ENCODE data around the gene S100PBP.
A peak's percentile ranks its signal among the peaks of the same experiment; 100 is the strongest.

Gene S100PBP

GRCh38 chr1:32877211-32878110, 60.0 kb downstream of the S100PBP start:
- peaks cover 1% of the 10 kb centered on the region for H3K4me1 Mint-ChIP-seq (ENCODE audit: low read depth)
- H3K9me3 Mint-ChIP-seq: no peaks in the 10 kb centered on the region
- no peak overlapping the region for H3K27ac Mint-ChIP-seq

GRCh38 chr1:32878183-32878582, 60.7 kb downstream of the S100PBP start:
- Mint-ChIP-seq H3K36me3 (ENCODE audit: low read depth) (no peaks in the 10 kb centered on the region), H3K4me3 (no peak overlapping the region), H3K9me3 (no peaks in the 10 kb centered on the region), H3K4me1 (ENCODE audit: low read depth) (no peaks in the 10 kb centered on the region), H3K27ac (no peak overlapping the region), H3K27me3 (peaks cover 55% of the 10 kb centered on the region)
- peak; percentile 14 for DNase-seq

More at GRCh38 chr1:32877211-32878110, 60.0 kb downstream of the S100PBP start:
- peak; percentile 7 for DNase-seq
- Mint-ChIP-seq H3K4me3 (no peak overlapping the region), H3K36me3 (ENCODE audit: low read depth) (no peaks in the 10 kb centered on the region), H3K27me3 (peaks cover 60% of the 10 kb centered on the region)

- H3K9me3 Mint-ChIP-seq: no peaks in the 10 kb centered on the region
- DNase-seq: peak; percentile 14
- no peak overlapping the region for H3K27ac Mint-ChIP-seq
- peaks cover 55% of the 10 kb centered on the region for H3K27me3 Mint-ChIP-seq
- no peaks in the 10 kb centered on the region for H3K4me1 Mint-ChIP-seq (ENCODE audit: low read depth)
- no peaks in the 10 kb centered on the region for H3K36me3 Mint-ChIP-seq (ENCODE audit: low read depth)
- no peak overlapping the region for H3K4me3 Mint-ChIP-seq
Measured at GRCh38 chr1:32878637-32879041, 61.2 kb downstream of the S100PBP start.

- H3K4me3 Mint-ChIP-seq: no peak overlapping the region
- DNase-seq: no peak
- H3K4me1 Mint-ChIP-seq (ENCODE audit: low read depth): peaks cover 3% of the 10 kb centered on the region
- no peak overlapping the region for H3K27ac Mint-ChIP-seq
- H3K9me3 Mint-ChIP-seq: no peaks in the 10 kb centered on the region
- H3K36me3 Mint-ChIP-seq (ENCODE audit: low read depth): no peaks in the 10 kb centered on the region
- H3K27me3 Mint-ChIP-seq: peaks cover 54% of the 10 kb centered on the region
Measured at GRCh38 chr1:32881291-32881690, 63.8 kb downstream of the S100PBP start.

- Mint-ChIP-seq H3K9me3 (no peaks in the 10 kb centered on the region), H3K4me1 (ENCODE audit: low read depth) (peaks cover 3% of the 10 kb centered on the region), H3K36me3 (ENCODE audit: low read depth) (no peaks in the 10 kb centered on the region), H3K27ac (no peak overlapping the region), H3K4me3 (no peak overlapping the region), H3K27me3 (peaks cover 55% of the 10 kb centered on the region)
- DNase-seq: no peak
Measured at GRCh38 chr1:32881871-32882850, 64.7 kb downstream of the S100PBP start.

- Mint-ChIP-seq H3K4me1 (ENCODE audit: low read depth) (peaks cover 3% of the 10 kb centered on the region), H3K27me3 (peaks cover 58% of the 10 kb centered on the region), H3K9me3 (no peaks in the 10 kb centered on the region), H3K4me3 (no peak overlapping the region), H3K36me3 (ENCODE audit: low read depth) (no peaks in the 10 kb centered on the region), H3K27ac (no peak overlapping the region)
- DNase-seq: no peak
Measured at GRCh38 chr1:32883338-32884031, 66.0 kb downstream of the S100PBP start.

- H3K36me3 Mint-ChIP-seq (ENCODE audit: low read depth): no peaks in the 10 kb centered on the region
- peaks cover 63% of the 10 kb centered on the region for H3K27me3 Mint-ChIP-seq
- H3K4me3 Mint-ChIP-seq: no peak overlapping the region
- no peaks in the 10 kb centered on the region for H3K9me3 Mint-ChIP-seq
- no peak overlapping the region for H3K27ac Mint-ChIP-seq
- no peak for DNase-seq
- peaks cover 3% of the 10 kb centered on the region for H3K4me1 Mint-ChIP-seq (ENCODE audit: low read depth)
Measured at GRCh38 chr1:32884032-32884372, 66.5 kb downstream of the S100PBP start.

GRCh38 chr1:32884726-32885125, 67.3 kb downstream of the S100PBP start:
- Mint-ChIP-seq H3K27me3 (peaks cover 70% of the 10 kb centered on the region), H3K27ac (no peak overlapping the region), H3K9me3 (no peaks in the 10 kb centered on the region), H3K4me3 (no peak overlapping the region), H3K36me3 (ENCODE audit: low read depth) (no peaks in the 10 kb centered on the region), H3K4me1 (ENCODE audit: low read depth) (peaks cover 3% of the 10 kb centered on the region)
- DNase-seq: no peak

- no peaks in the 10 kb centered on the region for H3K36me3 Mint-ChIP-seq (ENCODE audit: low read depth)
- no peak overlapping the region for H3K27ac Mint-ChIP-seq
- H3K27me3 Mint-ChIP-seq: peaks cover 79% of the 10 kb centered on the region
- H3K4me3 Mint-ChIP-seq: no peak overlapping the region
- no peaks in the 10 kb centered on the region for H3K9me3 Mint-ChIP-seq
- DNase-seq: no peak
- H3K4me1 Mint-ChIP-seq (ENCODE audit: low read depth): peaks cover 3% of the 10 kb centered on the region
Measured at GRCh38 chr1:32885676-32886003, 68.2 kb downstream of the S100PBP start.

GRCh38 chr1:32886004-32886827, 68.8 kb downstream of the S100PBP start, which contains the start of gene HPCA:
Gene HPCA, plus strand, starts transcription at chr1:32886491. Its CDS starts 2,408 bp downstream, at chr1:32888899.
- Mint-ChIP-seq H3K27me3 (peaks cover 81% of the 10 kb centered on the region), H3K9me3 (no peaks in the 10 kb centered on the region), H3K27ac (no peak within 1 kb of the TSS), H3K36me3 (ENCODE audit: low read depth) (no peaks in the 10 kb centered on the region), H3K4me3 (no peak within 1 kb of the TSS), H3K4me1 (ENCODE audit: low read depth) (peaks cover 3% of the 10 kb centered on the region)
- peak; percentile 55 for DNase-seq

GRCh38 chr1:32886828-32887414, 69.5 kb downstream of the S100PBP start:
- Mint-ChIP-seq H3K27ac (no peak overlapping the region), H3K36me3 (ENCODE audit: low read depth) (no peaks in the 10 kb centered on the region), H3K4me3 (no peak overlapping the region), H3K9me3 (no peaks in the 10 kb centered on the region), H3K27me3 (peaks cover 81% of the 10 kb centered on the region), H3K4me1 (ENCODE audit: low read depth) (peaks cover 3% of the 10 kb centered on the region)
- no peak for DNase-seq

- peaks cover 8% of the 10 kb centered on the region for H3K4me1 Mint-ChIP-seq (ENCODE audit: low read depth)
- no peak for DNase-seq
- H3K9me3 Mint-ChIP-seq: no peaks in the 10 kb centered on the region
- H3K36me3 Mint-ChIP-seq (ENCODE audit: low read depth): no peaks in the 10 kb centered on the region
- H3K27me3 Mint-ChIP-seq: peaks cover 87% of the 10 kb centered on the region
- H3K27ac Mint-ChIP-seq: no peak overlapping the region
- no peak overlapping the region for H3K4me3 Mint-ChIP-seq
Measured at GRCh38 chr1:32887623-32888022, 70.2 kb downstream of the S100PBP start.

- H3K9me3 Mint-ChIP-seq: no peaks in the 10 kb centered on the region
- H3K4me1 Mint-ChIP-seq (ENCODE audit: low read depth): peaks cover 9% of the 10 kb centered on the region
- no peak overlapping the region for H3K4me3 Mint-ChIP-seq
- peaks cover 89% of the 10 kb centered on the region for H3K27me3 Mint-ChIP-seq
- no peak overlapping the region for H3K27ac Mint-ChIP-seq
- DNase-seq: no peak
- H3K36me3 Mint-ChIP-seq (ENCODE audit: low read depth): no peaks in the 10 kb centered on the region
Measured at GRCh38 chr1:32888134-32888533, 70.7 kb downstream of the S100PBP start.

Data from activated T-cell treated with anti-CD3 and anti-CD28 coated beads, Interleukin-2, amount 50 U/mL, for 24 hours (primary cell).